HepG2 (cell line): ENCODE data around the gene ERRFI1. TPM values are rescaled to one million over a fixed set of nuclear protein-coding genes. Genes with fewer than 3 reads are reported as not detected.

Experiments
- EEA1 ChIP-seq: sonication (generic); formaldehyde crosslinking; IDR thresholded peaks from 2 replicates; pipeline ENCODE4 v1.5.1; 2020; ENCODE audit warnings: mild to moderate bottlenecking, missing genetic modification reagents, borderline replicate concordance
- KLF9 ChIP-seq: IDR thresholded peaks from 2 replicates; pipeline ENCODE4 v1.6.1; 2016; ENCODE audit warnings: low read depth
- MXD4 ChIP-seq: IDR thresholded peaks from 2 replicates; pipeline ENCODE4 v1.6.1; 2016; ENCODE audit warnings: mild to moderate bottlenecking, missing biosample characterization, missing genetic modification reagents
- POLR2AphosphoS5 ChIP-seq: IDR thresholded peaks from 2 replicates; pipeline ENCODE4 v1.6.1; 2012; ENCODE audit warnings: low read depth, low read length
- TRIM24 ChIP-seq: sonication (generic); formaldehyde crosslinking; IDR thresholded peaks from 2 replicates; pipeline ENCODE4 v1.8.0; 2022; ENCODE audit warnings: mild to moderate bottlenecking, missing genetic modification reagents
- WIZ ChIP-seq: sonication (generic); formaldehyde crosslinking; IDR thresholded peaks from 2 replicates; pipeline ENCODE4 v1.5.1; 2020; ENCODE audit warnings: mild to moderate bottlenecking, missing genetic modification reagents
- XRCC5 ChIP-seq: fragments of 200-400 bp; formaldehyde crosslinking; optimal IDR thresholded peaks from 2 replicates; pipeline ENCODE3; 2017; ENCODE audit warnings: mild to moderate bottlenecking, low read length
- ZFP37 ChIP-seq: sonication (generic); formaldehyde crosslinking; IDR thresholded peaks from 2 replicates; pipeline ENCODE4 v1.4.0; 2020; ENCODE audit warnings: missing genetic modification reagents, borderline replicate concordance
- ZNF331 ChIP-seq: sonication (generic); formaldehyde crosslinking; IDR thresholded peaks from 2 replicates; pipeline ENCODE4 v1.4.0; 2020; ENCODE audit warnings: missing genetic modification reagents
- ZNF589 ChIP-seq: sonication (generic); formaldehyde crosslinking; conservative IDR thresholded peaks from 2 replicates; pipeline ENCODE4 v1.8.0; 2022; ENCODE audit warnings: mild to moderate bottlenecking, moderate library complexity, missing genetic modification reagents
- ZNF629 ChIP-seq: sonication (generic); formaldehyde crosslinking; conservative IDR thresholded peaks from 2 replicates; pipeline ENCODE4 v1.5.0; 2020; ENCODE audit warnings: missing genetic modification reagents
- ZNF766 ChIP-seq: sonication (generic); formaldehyde crosslinking; IDR thresholded peaks from 2 replicates; pipeline ENCODE4 v1.5.0; 2020; ENCODE audit warnings: missing genetic modification reagents, borderline replicate concordance
- ZSCAN20 ChIP-seq: sonication (generic); formaldehyde crosslinking; IDR thresholded peaks from 2 replicates; pipeline ENCODE4 v1.4.0; 2020; ENCODE audit warnings: missing genetic modification reagents, mild to moderate bottlenecking, borderline replicate concordance
- polyA plus RNA-seq, 8 experiments: library from polyadenylated mRNA; depleted of rRNA in 3 of 8; stranded (reverse) in 7 of 8; unstranded in 1 of 8; fragments of >200 nt; fragmentation: Illumina TruSeq in 4 of 8; extraction: Trizol in 4 of 8; gene quantifications; 2 replicates each; pipeline versions ENCODE4 v1.2.1 to v1.2.3, GENCODE V29; 2011 to 2016; ENCODE audit warnings: low read depth in 4 of 8, missing spikeins in 1 of 8, mixed read lengths in 1 of 8; ENCODE audit not compliant: insufficient read depth in 1 of 8
- total RNA-seq, 5 experiments: library from RNA; depleted of rRNA; stranded (reverse); fragments of >200 nt; fragmentation: Illumina TruSeq; extraction: Trizol; gene quantifications; 2 replicates each; pipeline ENCODE4 v1.2.3, GENCODE V29; 2016; ENCODE audit warnings: low read depth in 1 of 5
- TF ChIP-seq, protein P1 (sequence below): sonication (generic); formaldehyde crosslinking; IDR thresholded peaks from 2 replicates; pipeline ENCODE4 v1.8.1; 2023; ENCODE audit warnings: missing genetic modification reagents, inconsistent platforms, borderline replicate concordance
- TF ChIP-seq, protein P2 (sequence below): IDR thresholded peaks from 2 replicates; pipeline ENCODE4 v1.6.1; 2016; ENCODE audit warnings: mild to moderate bottlenecking, missing biosample characterization, missing genetic modification reagents
- TF ChIP-seq, protein P3 (sequence below): sonication (generic); formaldehyde crosslinking; IDR thresholded peaks from 2 replicates; pipeline ENCODE4 v1.5.1; 2020; ENCODE audit warnings: mild to moderate bottlenecking, missing genetic modification reagents, moderate library complexity
- TF ChIP-seq, protein P4 (sequence below): sonication (generic); formaldehyde crosslinking; IDR thresholded peaks from 2 replicates; pipeline ENCODE4 v1.4.0; 2020; ENCODE audit warnings: mild to moderate bottlenecking, missing genetic modification reagents
- TF ChIP-seq, protein P5 (sequence below): sonication (generic); formaldehyde crosslinking; IDR thresholded peaks from 2 replicates; pipeline ENCODE4 v1.4.0; 2020; ENCODE audit warnings: missing genetic modification reagents, borderline replicate concordance

Gene ERRFI1
- total and polyA plus RNA-seq, 2 of the 13 experiments (the other 11 are each of a cell fraction or from before 2014, with no cell fraction given), result 84.4 to 753 TPM

DNA sequence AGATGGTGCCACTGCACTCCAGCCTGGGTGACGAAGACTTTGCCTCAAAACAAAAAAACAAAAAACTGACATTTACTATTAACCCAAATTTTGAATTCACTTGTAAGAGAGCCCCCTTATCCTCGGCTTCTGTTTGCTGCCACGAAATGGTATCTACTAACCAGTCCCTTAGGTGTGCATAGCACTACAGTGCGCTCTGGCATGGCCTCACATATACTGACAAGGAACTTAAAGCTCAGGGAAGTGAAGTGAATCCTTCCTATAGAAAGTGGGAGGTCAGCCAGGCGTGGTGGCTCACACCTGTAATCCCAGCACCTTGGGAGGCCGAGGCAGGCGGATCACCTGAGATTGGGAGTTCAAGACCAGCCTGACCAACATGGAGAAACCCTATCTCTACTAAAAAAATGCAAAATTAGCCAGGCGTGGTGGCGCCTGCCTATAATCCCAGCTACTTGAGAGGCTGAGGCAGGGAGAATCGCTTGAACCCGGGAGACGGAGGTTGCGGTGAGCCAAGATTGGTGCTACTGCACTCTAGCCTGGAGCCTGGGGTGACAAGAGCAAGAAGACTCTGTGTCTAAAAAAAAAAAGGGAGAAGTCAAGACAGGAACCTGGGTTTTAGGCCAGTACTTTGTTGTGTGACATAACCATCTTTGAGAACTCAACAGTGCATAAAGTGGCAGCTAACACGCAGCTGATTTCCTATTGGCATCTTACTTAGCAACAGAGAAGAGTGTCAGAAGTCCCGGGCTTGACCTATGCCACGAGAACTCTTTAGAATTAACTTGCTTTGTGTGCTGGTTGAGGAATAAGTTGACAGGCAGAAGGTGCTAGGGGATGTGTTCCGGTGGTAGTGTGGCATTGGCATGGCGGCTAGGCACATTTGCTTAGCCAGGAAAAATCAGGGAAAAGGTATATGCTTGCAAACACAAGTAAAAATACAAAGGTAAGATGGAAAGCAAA lies 16.8 kb downstream of the ERRFI1 start (continued):
- TF ChIP-seq ZSCAN20 (CRISPR knock-in tag) (no peak), KLF9 (CRISPR knock-in tag) (no peak), ZNF766 (CRISPR knock-in tag) (no peak), ZNF589 (no peak), ZFP37 (CRISPR knock-in tag) (0 out of 2 replicates have a peak, but pooled peaks have one; percentile 38), WIZ (CRISPR knock-in tag) (no peak), TRIM24 (CRISPR knock-in tag) (no peak), MXD4 (CRISPR knock-in tag) (no peak), ZNF629 (0 out of 2 replicates have a peak, but pooled peaks have one; percentile 15), ZNF331 (CRISPR knock-in tag) (no peak), POLR2AphosphoS5 (peak; percentile 50), XRCC5 (no peak), EEA1 (no peak)
- TF ChIP-seq, protein P1, sequence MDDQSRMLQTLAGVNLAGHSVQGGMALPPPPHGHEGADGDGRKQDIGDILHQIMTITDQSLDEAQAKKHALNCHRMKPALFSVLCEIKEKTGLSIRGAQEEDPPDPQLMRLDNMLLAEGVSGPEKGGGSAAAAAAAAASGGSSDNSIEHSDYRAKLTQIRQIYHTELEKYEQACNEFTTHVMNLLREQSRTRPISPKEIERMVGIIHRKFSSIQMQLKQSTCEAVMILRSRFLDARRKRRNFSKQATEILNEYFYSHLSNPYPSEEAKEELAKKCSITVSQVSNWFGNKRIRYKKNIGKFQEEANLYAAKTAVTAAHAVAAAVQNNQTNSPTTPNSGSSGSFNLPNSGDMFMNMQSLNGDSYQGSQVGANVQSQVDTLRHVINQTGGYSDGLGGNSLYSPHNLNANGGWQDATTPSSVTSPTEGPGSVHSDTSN (CRISPR knock-in tag), result no peak
- TF ChIP-seq, protein P2, sequence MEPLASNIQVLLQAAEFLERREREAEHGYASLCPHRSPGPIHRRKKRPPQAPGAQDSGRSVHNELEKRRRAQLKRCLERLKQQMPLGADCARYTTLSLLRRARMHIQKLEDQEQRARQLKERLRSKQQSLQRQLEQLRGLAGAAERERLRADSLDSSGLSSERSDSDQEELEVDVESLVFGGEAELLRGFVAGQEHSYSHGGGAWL (CRISPR knock-in tag), result no peak
- TF ChIP-seq, protein P3, sequence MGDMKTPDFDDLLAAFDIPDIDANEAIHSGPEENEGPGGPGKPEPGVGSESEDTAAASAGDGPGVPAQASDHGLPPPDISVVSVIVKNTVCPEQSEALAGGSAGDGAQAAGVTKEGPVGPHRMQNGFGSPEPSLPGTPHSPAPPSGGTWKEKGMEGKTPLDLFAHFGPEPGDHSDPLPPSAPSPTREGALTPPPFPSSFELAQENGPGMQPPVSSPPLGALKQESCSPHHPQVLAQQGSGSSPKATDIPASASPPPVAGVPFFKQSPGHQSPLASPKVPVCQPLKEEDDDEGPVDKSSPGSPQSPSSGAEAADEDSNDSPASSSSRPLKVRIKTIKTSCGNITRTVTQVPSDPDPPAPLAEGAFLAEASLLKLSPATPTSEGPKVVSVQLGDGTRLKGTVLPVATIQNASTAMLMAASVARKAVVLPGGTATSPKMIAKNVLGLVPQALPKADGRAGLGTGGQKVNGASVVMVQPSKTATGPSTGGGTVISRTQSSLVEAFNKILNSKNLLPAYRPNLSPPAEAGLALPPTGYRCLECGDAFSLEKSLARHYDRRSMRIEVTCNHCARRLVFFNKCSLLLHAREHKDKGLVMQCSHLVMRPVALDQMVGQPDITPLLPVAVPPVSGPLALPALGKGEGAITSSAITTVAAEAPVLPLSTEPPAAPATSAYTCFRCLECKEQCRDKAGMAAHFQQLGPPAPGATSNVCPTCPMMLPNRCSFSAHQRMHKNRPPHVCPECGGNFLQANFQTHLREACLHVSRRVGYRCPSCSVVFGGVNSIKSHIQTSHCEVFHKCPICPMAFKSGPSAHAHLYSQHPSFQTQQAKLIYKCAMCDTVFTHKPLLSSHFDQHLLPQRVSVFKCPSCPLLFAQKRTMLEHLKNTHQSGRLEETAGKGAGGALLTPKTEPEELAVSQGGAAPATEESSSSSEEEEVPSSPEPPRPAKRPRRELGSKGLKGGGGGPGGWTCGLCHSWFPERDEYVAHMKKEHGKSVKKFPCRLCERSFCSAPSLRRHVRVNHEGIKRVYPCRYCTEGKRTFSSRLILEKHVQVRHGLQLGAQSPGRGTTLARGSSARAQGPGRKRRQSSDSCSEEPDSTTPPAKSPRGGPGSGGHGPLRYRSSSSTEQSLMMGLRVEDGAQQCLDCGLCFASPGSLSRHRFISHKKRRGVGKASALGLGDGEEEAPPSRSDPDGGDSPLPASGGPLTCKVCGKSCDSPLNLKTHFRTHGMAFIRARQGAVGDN (CRISPR knock-in tag), result no peak
- TF ChIP-seq, protein P4, sequence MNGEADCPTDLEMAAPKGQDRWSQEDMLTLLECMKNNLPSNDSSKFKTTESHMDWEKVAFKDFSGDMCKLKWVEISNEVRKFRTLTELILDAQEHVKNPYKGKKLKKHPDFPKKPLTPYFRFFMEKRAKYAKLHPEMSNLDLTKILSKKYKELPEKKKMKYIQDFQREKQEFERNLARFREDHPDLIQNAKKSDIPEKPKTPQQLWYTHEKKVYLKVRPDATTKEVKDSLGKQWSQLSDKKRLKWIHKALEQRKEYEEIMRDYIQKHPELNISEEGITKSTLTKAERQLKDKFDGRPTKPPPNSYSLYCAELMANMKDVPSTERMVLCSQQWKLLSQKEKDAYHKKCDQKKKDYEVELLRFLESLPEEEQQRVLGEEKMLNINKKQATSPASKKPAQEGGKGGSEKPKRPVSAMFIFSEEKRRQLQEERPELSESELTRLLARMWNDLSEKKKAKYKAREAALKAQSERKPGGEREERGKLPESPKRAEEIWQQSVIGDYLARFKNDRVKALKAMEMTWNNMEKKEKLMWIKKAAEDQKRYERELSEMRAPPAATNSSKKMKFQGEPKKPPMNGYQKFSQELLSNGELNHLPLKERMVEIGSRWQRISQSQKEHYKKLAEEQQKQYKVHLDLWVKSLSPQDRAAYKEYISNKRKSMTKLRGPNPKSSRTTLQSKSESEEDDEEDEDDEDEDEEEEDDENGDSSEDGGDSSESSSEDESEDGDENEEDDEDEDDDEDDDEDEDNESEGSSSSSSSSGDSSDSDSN, result no peak
- TF ChIP-seq, protein P5, sequence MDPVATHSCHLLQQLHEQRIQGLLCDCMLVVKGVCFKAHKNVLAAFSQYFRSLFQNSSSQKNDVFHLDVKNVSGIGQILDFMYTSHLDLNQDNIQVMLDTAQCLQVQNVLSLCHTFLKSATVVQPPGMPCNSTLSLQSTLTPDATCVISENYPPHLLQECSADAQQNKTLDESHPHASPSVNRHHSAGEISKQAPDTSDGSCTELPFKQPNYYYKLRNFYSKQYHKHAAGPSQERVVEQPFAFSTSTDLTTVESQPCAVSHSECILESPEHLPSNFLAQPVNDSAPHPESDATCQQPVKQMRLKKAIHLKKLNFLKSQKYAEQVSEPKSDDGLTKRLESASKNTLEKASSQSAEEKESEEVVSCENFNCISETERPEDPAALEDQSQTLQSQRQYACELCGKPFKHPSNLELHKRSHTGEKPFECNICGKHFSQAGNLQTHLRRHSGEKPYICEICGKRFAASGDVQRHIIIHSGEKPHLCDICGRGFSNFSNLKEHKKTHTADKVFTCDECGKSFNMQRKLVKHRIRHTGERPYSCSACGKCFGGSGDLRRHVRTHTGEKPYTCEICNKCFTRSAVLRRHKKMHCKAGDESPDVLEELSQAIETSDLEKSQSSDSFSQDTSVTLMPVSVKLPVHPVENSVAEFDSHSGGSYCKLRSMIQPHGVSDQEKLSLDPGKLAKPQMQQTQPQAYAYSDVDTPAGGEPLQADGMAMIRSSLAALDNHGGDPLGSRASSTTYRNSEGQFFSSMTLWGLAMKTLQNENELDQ (CRISPR knock-in tag), result no peak
